Gastrocnemius medialis (tissue), 4 donors: ENCODE measurements around the gene HSH2D.

Experiments used
- POLR2A ChIP-seq, 2 donors: fragments of 450-650 bp; IDR thresholded peaks; one replicate each; pipeline ENCODE4 v1.6.1; 2017; ENCODE audit warnings: antibody characterized with exemption in 2 of 2, mild to moderate bottlenecking in 2 of 2, moderate library complexity in 2 of 2
- TF ChIP-seq, protein P1 (sequence below), 5 experiments: fragments of 450-650 bp in 3 of 5; fragments of 200-600 bp in 2 of 5; sonication (generic) in 2 of 5; IDR thresholded peaks in 4 of 5; conservative IDR thresholded peaks in 1 of 5; 1 replicate in 4 of 5; 2 replicates in 1 of 5; pipeline ENCODE4 v1.5.1; 2016 to 2019; ENCODE audit warnings: antibody characterized with exemption in 5 of 5, mild to moderate bottlenecking in 3 of 5, moderate library complexity in 3 of 5

DNA sequence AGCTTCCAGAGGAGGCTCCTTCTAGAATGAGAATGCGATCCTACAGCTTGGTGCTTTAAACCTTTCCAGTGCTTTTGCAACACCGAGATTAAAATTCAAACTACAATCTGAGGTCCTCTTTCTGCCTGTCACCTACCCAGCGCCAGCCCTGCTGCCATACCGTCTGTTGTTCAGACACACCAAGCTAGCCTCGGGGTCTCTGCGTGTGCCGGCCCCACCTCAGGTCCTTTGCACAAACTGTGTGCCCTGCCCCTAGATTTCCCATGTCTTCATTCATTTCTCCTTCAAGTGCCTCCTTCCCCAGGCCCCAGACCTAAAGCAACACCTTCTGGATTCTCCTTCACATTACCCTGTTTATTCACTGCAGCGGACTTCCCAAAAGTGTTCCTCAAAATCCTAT is 11.1 kb downstream of the HSH2D start:
- TF ChIP-seq, protein P1, sequence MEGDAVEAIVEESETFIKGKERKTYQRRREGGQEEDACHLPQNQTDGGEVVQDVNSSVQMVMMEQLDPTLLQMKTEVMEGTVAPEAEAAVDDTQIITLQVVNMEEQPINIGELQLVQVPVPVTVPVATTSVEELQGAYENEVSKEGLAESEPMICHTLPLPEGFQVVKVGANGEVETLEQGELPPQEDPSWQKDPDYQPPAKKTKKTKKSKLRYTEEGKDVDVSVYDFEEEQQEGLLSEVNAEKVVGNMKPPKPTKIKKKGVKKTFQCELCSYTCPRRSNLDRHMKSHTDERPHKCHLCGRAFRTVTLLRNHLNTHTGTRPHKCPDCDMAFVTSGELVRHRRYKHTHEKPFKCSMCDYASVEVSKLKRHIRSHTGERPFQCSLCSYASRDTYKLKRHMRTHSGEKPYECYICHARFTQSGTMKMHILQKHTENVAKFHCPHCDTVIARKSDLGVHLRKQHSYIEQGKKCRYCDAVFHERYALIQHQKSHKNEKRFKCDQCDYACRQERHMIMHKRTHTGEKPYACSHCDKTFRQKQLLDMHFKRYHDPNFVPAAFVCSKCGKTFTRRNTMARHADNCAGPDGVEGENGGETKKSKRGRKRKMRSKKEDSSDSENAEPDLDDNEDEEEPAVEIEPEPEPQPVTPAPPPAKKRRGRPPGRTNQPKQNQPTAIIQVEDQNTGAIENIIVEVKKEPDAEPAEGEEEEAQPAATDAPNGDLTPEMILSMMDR (IDR thresholded peaks at IDR 0.05 in 4 of 5, conservative IDR thresholded peaks at IDR 0.05 in 1 of 5): no peak
- TF ChIP-seq POLR2A (IDR thresholded peaks at IDR 0.05): no peak
